HEK293T (cell line): ENCODE results near the gene ROR1.

ENCODE experiments used
- CTCF ChIA-PET: fragments of 350-600 bp; formaldehyde crosslinking; extraction: SDS; loops from one replicate; lab custom pipeline; 2021; ENCODE audit warnings: antibody characterized with exemption, inconsistent platforms; lab: Yijun Ruan, JAX
- POLR2A ChIA-PET: fragments of 350-600 bp; formaldehyde crosslinking; extraction: SDS; loops from one replicate; lab custom pipeline; 2020; ENCODE audit warnings: antibody characterized with exemption, inconsistent platforms; lab: Yijun Ruan, JAX
- DNase-seq: peaks from one replicate; pipeline ENCODE4 v3.0.0; 2012; ENCODE audit warnings: mixed read lengths; ENCODE audit errors: extremely low spot score
- ARNT ChIP-seq: fragments of 450-650 bp; IDR thresholded peaks from 2 replicates; pipeline ENCODE4 v1.6.1; 2017; ENCODE audit warnings: mild to moderate bottlenecking
- BHLHE40 ChIP-seq: fragments of 450-650 bp; IDR thresholded peaks from 2 replicates; pipeline ENCODE4 v1.6.1; 2016; ENCODE audit warnings: mild to moderate bottlenecking, moderate library complexity, borderline replicate concordance
- CTBP1 ChIP-seq: fragments of 450-650 bp; IDR thresholded peaks from 2 replicates; pipeline ENCODE4 v1.6.1; 2016; ENCODE audit warnings: borderline replicate concordance
- ELF4 ChIP-seq: fragments of 450-650 bp; IDR thresholded peaks from 2 replicates; pipeline ENCODE4 v1.6.1; 2017; ENCODE audit warnings: antibody characterized with exemption
- FOXA1 ChIP-seq: fragments of 450-650 bp; IDR thresholded peaks from 2 replicates; pipeline ENCODE4 v1.6.1; 2016; ENCODE audit warnings: mild to moderate bottlenecking
- FOXK2 ChIP-seq: fragments of 450-650 bp; IDR thresholded peaks from 2 replicates; pipeline ENCODE4 v1.6.1; 2016; ENCODE audit warnings: mild to moderate bottlenecking
- FOXM1 ChIP-seq: fragments of 450-650 bp; IDR thresholded peaks from 2 replicates; pipeline ENCODE4 v1.6.1; 2017; ENCODE audit warnings: mild to moderate bottlenecking, borderline replicate concordance
- HDGF ChIP-seq: fragments of 450-650 bp; IDR thresholded peaks from 2 replicates; pipeline ENCODE4 v1.6.1; 2017; ENCODE audit warnings: antibody characterized with exemption, borderline replicate concordance
- L3MBTL2 ChIP-seq: fragments of 450-650 bp; conservative IDR thresholded peaks from 2 replicates; pipeline ENCODE4 v1.6.1; 2016; ENCODE audit warnings: mild to moderate bottlenecking
- LEF1 ChIP-seq: fragments of 450-650 bp; IDR thresholded peaks from 2 replicates; pipeline ENCODE4 v1.6.1; 2017; ENCODE audit warnings: mild to moderate bottlenecking, borderline replicate concordance
- NFRKB ChIP-seq: fragments of 450-650 bp; IDR thresholded peaks from 2 replicates; pipeline ENCODE4 v1.6.1; 2016; ENCODE audit warnings: mild to moderate bottlenecking, moderate library complexity
- SP1 ChIP-seq: fragments of 450-650 bp; IDR thresholded peaks from 2 replicates; pipeline ENCODE4 v1.6.1; 2017
- SUZ12 ChIP-seq: fragments of 450-650 bp; IDR thresholded peaks from 2 replicates; pipeline ENCODE4 v1.6.1; 2016; ENCODE audit warnings: mild to moderate bottlenecking
- TARDBP ChIP-seq: fragments of 450-650 bp; IDR thresholded peaks from 2 replicates; pipeline ENCODE4 v1.6.1; 2016
- ZNF384 ChIP-seq: fragments of 450-650 bp; IDR thresholded peaks from 2 replicates; pipeline ENCODE4 v1.6.1; 2016
- TF ChIP-seq, protein P1 (sequence below): fragments of 450-650 bp; IDR thresholded peaks from 2 replicates; pipeline ENCODE4 v1.6.1; 2016

The ROR1 gene

GRCh38 chr1:64052777-64053176 lies 279.0 kb downstream of the ROR1 start:
- DNase-seq: no peak
- no peak for TF ChIP-seq ARNT
- ChIA-PET POLR2A (no interaction called here), CTCF (no interaction called here)

GRCh38 chr1:64055310-64055709 lies 281.5 kb downstream of the ROR1 start:
- ChIA-PET CTCF (no interaction called here), POLR2A (no interaction called here)
- no peak for DNase-seq
- TF ChIP-seq FOXA1 (no peak), L3MBTL2 (no peak)

DNA sequence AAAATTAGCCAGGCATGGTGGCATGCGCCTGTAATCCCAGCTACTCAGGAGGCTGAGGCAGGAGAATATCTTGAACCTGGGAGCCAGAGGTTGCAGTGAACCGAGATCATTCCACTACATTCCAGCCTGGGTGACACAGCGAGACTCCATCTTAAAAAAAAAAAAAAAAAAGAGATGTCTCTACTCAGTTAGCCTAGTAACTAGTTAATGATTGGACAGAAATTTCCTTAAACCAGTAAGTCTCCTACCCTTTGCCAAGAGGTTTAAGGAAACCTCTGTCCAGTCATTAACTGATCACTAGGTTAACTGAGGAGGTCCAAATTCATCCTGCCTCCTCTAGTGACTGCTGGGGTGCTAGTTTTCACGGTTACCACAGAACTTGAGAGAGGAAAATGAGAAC lies 285.7 kb downstream of the ROR1 start:
- ChIA-PET CTCF (interaction anchor here (0.7 to 1.1 kb wide), 2 partner anchors 17 to 18 kb away, joined by 3 to 8 read pairs; no protein-coding TSS in a partner anchor), POLR2A (no interaction called here)
- TF ChIP-seq ELF4: no peak
- TF ChIP-seq SUZ12: no peak
- TF ChIP-seq LEF1: no peak
- TF ChIP-seq BHLHE40: no peak
- TF ChIP-seq ARNT: no peak
- no peak for TF ChIP-seq TARDBP
- TF ChIP-seq ZNF384: no peak
- TF ChIP-seq NFRKB: no peak
- TF ChIP-seq HDGF: no peak
- no peak for TF ChIP-seq CTBP1
- no peak for TF ChIP-seq SP1
- TF ChIP-seq L3MBTL2: no peak
- TF ChIP-seq, protein P1, sequence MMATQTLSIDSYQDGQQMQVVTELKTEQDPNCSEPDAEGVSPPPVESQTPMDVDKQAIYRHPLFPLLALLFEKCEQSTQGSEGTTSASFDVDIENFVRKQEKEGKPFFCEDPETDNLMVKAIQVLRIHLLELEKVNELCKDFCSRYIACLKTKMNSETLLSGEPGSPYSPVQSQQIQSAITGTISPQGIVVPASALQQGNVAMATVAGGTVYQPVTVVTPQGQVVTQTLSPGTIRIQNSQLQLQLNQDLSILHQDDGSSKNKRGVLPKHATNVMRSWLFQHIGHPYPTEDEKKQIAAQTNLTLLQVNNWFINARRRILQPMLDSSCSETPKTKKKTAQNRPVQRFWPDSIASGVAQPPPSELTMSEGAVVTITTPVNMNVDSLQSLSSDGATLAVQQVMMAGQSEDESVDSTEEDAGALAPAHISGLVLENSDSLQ: no peak
- DNase-seq: no peak

- POLR2A ChIA-PET: no interaction called here
- CTCF ChIA-PET: interaction anchor here (1.1 kb wide), 1 partner anchor 18 kb away, joined by 3 read pairs; no protein-coding TSS in a partner anchor
- TF ChIP-seq BHLHE40 (no peak), ARNT (no peak), FOXK2 (no peak), ELF4 (no peak), SUZ12 (no peak), L3MBTL2 (no peak), TARDBP (no peak), HDGF (no peak), SP1 (no peak), ZNF384 (no peak), CTBP1 (no peak), NFRKB (no peak)
- TF ChIP-seq, protein P1: no peak
- no peak for DNase-seq
Measured at GRCh38 chr1:64060611-64061302, 286.9 kb downstream of the ROR1 start.

GRCh38 chr1:64061430-64062104 lies 287.8 kb downstream of the ROR1 start:
- TF ChIP-seq BHLHE40 (no peak), HDGF (no peak), FOXK2 (no peak), ARNT (no peak), L3MBTL2 (no peak), ZNF384 (no peak), NFRKB (no peak), FOXM1 (no peak), FOXA1 (no peak), ELF4 (no peak), CTBP1 (no peak), TARDBP (no peak), SUZ12 (no peak), SP1 (no peak)
- TF ChIP-seq, protein P1: no peak
- DNase-seq: no peak
- POLR2A ChIA-PET: no interaction called here

GRCh38 chr1:64062529-64062928 lies 288.7 kb downstream of the ROR1 start:
- no peak for DNase-seq
- CTCF ChIA-PET: no interaction called here
- POLR2A ChIA-PET: no interaction called here
- TF ChIP-seq FOXA1: no peak
- no peak for TF ChIP-seq TARDBP

More at GRCh38 chr1:64061430-64062104, 287.8 kb downstream of the ROR1 start:
- CTCF ChIA-PET: interaction anchor here (0.6 kb wide), 1 partner anchor 19 kb away, joined by 3 read pairs; no protein-coding TSS in a partner anchor

GRCh38 chr1:64062941-64063581 lies 289.2 kb downstream of the ROR1 start:
- no peak for DNase-seq
- TF ChIP-seq CTBP1 (no peak), LEF1 (no peak), TARDBP (no peak), ARNT (no peak)
- ChIA-PET POLR2A (no interaction called here), CTCF (no interaction called here)
